LHCN-M2 (cell line): ENCODE data around the gene ZFP92. TPM values are rescaled to one million over a fixed set of nuclear protein-coding genes. Genes with fewer than 3 reads are reported as not detected.
A peak's percentile ranks its signal among the peaks of the same experiment; 100 is the strongest.

Experiments used
- DNase-seq: peaks from one replicate; pipeline ENCODE4 v3.0.0-alpha.2; 2012; ENCODE audit warnings: low read depth
- total RNA-seq: library from RNA; depleted of rRNA; stranded (reverse); fragments of >200 nt; gene quantifications from 2 replicates; pipeline ENCODE4 v1.2.3, GENCODE V29; 2014; rRNA removed

Gene ZFP92
- total RNA-seq, 1 experiment from 2014 or later: not detected

GRCh38 chrX:153455571-153455970 is 44.3 kb downstream of the ZFP92 start:
- DNase-seq: no peak

DNA sequence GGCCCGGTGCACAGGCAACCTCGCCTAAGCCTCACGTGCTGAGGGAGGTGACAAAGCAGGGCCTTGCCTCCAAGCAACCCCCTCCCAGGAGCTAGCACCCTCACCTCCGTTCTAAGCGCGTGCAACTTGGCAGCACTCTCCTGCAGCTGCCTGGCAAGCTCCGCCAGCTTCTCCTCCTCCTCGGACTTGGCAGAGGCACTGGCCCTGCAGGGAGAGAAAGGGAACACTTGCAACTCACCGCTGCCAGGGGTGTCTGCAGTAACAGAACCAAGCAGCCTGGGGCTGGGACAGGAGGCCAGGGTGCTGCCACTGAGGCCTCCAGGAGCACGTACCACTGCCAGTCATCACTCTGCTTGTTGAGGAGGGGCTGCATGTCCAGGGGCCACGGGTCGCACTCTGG is 44.9 kb downstream of the ZFP92 start:
- no peak for DNase-seq

GRCh38 chrX:153456704-153457103 is 45.4 kb downstream of the ZFP92 start:
- no peak for DNase-seq

DNA sequence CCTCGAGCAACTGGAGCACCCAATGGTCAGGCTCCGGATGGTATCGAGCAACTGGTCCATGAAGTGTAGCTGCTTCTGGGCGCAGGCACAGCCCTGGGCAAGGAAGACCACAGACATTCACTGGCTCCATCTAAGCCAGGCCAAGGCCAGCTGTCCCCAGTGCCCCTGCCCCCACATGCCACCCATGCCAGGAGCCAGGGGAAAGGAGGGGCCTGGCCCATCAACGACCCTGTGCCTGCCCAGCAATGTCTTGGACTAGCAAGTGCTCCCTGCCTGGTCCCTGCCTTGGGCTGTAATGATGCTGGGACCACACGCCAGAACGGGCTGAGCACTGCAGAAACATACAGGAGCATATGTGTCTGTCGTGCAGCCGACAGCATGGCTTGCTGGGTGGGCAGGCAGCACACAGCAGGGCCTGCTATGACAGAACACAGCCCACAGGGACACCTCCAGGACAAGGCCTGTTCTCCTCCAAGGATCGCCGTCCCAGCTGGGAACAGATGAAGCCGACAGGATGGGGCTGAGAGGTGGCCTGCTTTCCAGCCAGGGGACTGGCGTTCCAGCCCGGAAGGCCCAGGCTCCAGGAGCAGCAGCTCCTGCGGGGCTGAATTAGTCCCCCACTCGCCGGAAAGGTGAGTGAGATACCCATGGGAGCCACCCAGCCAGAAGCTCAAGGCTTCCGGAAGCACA is 46.0 kb downstream of the ZFP92 start:
- DNase-seq: no peak

DNA sequence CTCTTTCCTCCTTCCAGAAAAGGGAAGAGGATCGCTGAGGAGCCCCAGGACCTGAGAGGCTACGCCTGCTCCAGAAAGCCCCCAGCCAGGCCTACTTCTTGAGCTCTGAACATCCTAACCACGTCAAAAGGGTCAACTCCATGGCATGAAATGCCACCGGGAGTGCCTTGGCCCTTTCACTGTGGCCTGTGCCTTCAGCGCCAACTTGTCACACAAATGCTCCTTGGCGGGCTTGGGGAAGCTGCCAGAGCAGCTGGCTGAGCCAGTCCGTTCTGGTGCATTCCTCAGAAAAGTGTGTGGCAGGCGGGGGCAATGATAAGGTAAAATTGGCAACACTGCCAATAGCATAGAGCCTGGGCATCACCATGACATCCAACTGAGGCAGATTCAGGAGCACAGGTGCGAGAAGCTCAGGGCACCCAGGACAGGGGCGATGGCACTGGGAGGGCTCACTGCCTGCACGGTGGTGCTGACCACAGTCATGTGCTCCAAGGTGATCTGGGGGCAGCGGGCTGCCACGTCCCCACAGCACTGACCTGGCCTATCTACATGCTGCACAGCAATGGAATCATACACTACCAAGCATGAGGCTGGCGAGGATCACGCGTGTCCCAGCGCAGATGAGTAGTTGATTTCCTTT is 46.7 kb downstream of the ZFP92 start:
- no peak for DNase-seq

GRCh38 chrX:153458476-153458875 is 47.2 kb downstream of the ZFP92 start:
- no peak for DNase-seq

GRCh38 chrX:153459986-153460385 is 48.7 kb downstream of the ZFP92 start:
- DNase-seq: peak; percentile 17

GRCh38 chrX:153460826-153461225 is 49.6 kb downstream of the ZFP92 start:
- DNase-seq: peak; percentile 9

Other genes starting within 250 kb of the ZFP92 start
- gene MAGEA1, start 232.2 kb upstream of the ZFP92 start, total RNA-seq: not detected in 2 replicates
- not detected in 2 replicates for gene PNMA6F, start 89.7 kb upstream of the ZFP92 start, total RNA-seq
- 6.6 and 9.0 TPM in 2 replicates for gene ZNF275, start 77.3 kb upstream of the ZFP92 start, total RNA-seq
- gene PNMA6E, start 10.1 kb upstream of the ZFP92 start, total RNA-seq: not detected in 2 replicates
- 0.90 and 2.3 TPM in 2 replicates for gene TREX2, start 34.6 kb downstream of the ZFP92 start, total RNA-seq
- 29.3 and 52.6 TPM in 2 replicates for gene HAUS7, start 59.1 kb downstream of the ZFP92 start, total RNA-seq
- gene BGN, start 83.5 kb downstream of the ZFP92 start, total RNA-seq: not detected in 2 replicates
- gene ATP2B3, start 106.2 kb downstream of the ZFP92 start, total RNA-seq: not detected in 2 replicates
- 35.3 and 40.1 TPM in 2 replicates for gene CCNQ, start 187.7 kb downstream of the ZFP92 start, total RNA-seq
- not detected in 2 replicates for gene DUSP9, start 235.7 kb downstream of the ZFP92 start, total RNA-seq